GM18511 (cell line): ENCODE measurements around the gene PNPLA7.

Experiments used
- ATAC-seq: cut with Tn5 transposase; IDR thresholded peaks from one replicate; pipeline ENCODE4 v1.9.1; 2021; ENCODE audit warnings: mild to moderate bottlenecking, moderate library complexity; ENCODE audit not compliant: unreplicated experiment

The PNPLA7 gene

GRCh38 chr9:137462986-137463930 lies 86.9 kb downstream of the PNPLA7 start:
- ATAC-seq: no peak

- no peak for ATAC-seq
Observed at GRCh38 chr9:137462396-137462985, 87.7 kb downstream of the PNPLA7 start.

- ATAC-seq: peak; percentile 52
Observed at GRCh38 chr9:137461663-137462395, 88.4 kb downstream of the PNPLA7 start.

- no peak for ATAC-seq
Observed at GRCh38 chr9:137461316-137461662, 88.9 kb downstream of the PNPLA7 start.

GRCh38 chr9:137460363-137461315 lies 89.6 kb downstream of the PNPLA7 start:
- ATAC-seq: no peak

GRCh38 chr9:137459601-137460362 lies 90.4 kb downstream of the PNPLA7 start:
- ATAC-seq: no peak

GRCh38 chr9:137459152-137459600 lies 91.0 kb downstream of the PNPLA7 start, which contains the start of gene NSMF:
TSS of gene NSMF (minus strand) at chr9:137459334. CDS start at chr9:137459102, 232 bp downstream.
- peak; percentile 61 for ATAC-seq

GRCh38 chr9:137458194-137459151 lies 91.7 kb downstream of the PNPLA7 start:
- ATAC-seq: peak; percentile 26

GRCh38 chr9:137457406-137458193 lies 92.6 kb downstream of the PNPLA7 start:
- no peak for ATAC-seq

- ATAC-seq: no peak
Observed at GRCh38 chr9:137456864-137457405, 93.3 kb downstream of the PNPLA7 start.

- ATAC-seq: no peak
Observed at GRCh38 chr9:137456061-137456863, 93.9 kb downstream of the PNPLA7 start.

GRCh38 chr9:137455359-137455991 lies 94.7 kb downstream of the PNPLA7 start:
- no peak for ATAC-seq

GRCh38 chr9:137454597-137455358 lies 95.4 kb downstream of the PNPLA7 start:
- no peak for ATAC-seq

GRCh38 chr9:137454145-137454596 lies 96.0 kb downstream of the PNPLA7 start:
- peak; percentile 40 for ATAC-seq

- ATAC-seq: peak; percentile 71
Observed at GRCh38 chr9:137453643-137454081, 96.5 kb downstream of the PNPLA7 start.
